HepG2 (cell line): ENCODE measurements around the gene CDR2L. TPM values are rescaled to one million over a fixed set of nuclear protein-coding genes. Genes with fewer than 3 reads are reported as not detected.

Experiments used
- FOSL1 ChIP-seq: sonication (generic); formaldehyde crosslinking; IDR thresholded peaks from 2 replicates; pipeline ENCODE4 v1.9.0; 2021; ENCODE audit warnings: missing genetic modification reagents, borderline replicate concordance
- HNRNPLL ChIP-seq: fragments of 200-400 bp; formaldehyde crosslinking; IDR thresholded peaks from 2 replicates; pipeline ENCODE4 v1.6.1; 2017; ENCODE audit warnings: mild to moderate bottlenecking, low read depth, low read length; ENCODE audit not compliant: poor library complexity, severe bottlenecking
- MAFG ChIP-seq: sonication (generic); formaldehyde crosslinking; IDR thresholded peaks from 2 replicates; pipeline ENCODE4 v1.5.1; 2020; ENCODE audit warnings: mild to moderate bottlenecking, missing genetic modification reagents
- MTA1 ChIP-seq: sonication (generic); formaldehyde crosslinking; IDR thresholded peaks from 2 replicates; pipeline ENCODE4 v1.4.0; 2020; ENCODE audit warnings: missing genetic modification reagents, mild to moderate bottlenecking, borderline replicate concordance
- SALL2 ChIP-seq: sonication (generic); formaldehyde crosslinking; IDR thresholded peaks from 2 replicates; pipeline ENCODE4 v1.8.1; 2023; ENCODE audit warnings: mild to moderate bottlenecking, missing genetic modification reagents, inconsistent platforms
- SMARCC2 ChIP-seq: fragments of 450-650 bp; IDR thresholded peaks from 2 replicates; pipeline ENCODE4 v1.6.1; 2017; ENCODE audit warnings: antibody characterized with exemption, mild to moderate bottlenecking
- ZC3H13 ChIP-seq: sonication (generic); formaldehyde crosslinking; IDR thresholded peaks from 2 replicates; pipeline ENCODE4 v1.8.1; 2023; ENCODE audit warnings: mild to moderate bottlenecking, missing genetic modification reagents, moderate library complexity
- ZC3H4 ChIP-seq: sonication (generic); formaldehyde crosslinking; IDR thresholded peaks from 2 replicates; pipeline ENCODE4 v1.4.0; 2020; ENCODE audit warnings: missing genetic modification reagents, borderline replicate concordance
- ZNF256 ChIP-seq: sonication (generic); formaldehyde crosslinking; conservative IDR thresholded peaks from 2 replicates; pipeline ENCODE4 v1.4.0; 2020; ENCODE audit warnings: missing genetic modification reagents
- polyA plus RNA-seq, 8 experiments: library from polyadenylated mRNA; depleted of rRNA in 3 of 8; stranded (reverse) in 7 of 8; unstranded in 1 of 8; fragments of >200 nt; fragmentation: Illumina TruSeq in 4 of 8; extraction: Trizol in 4 of 8; gene quantifications; 2 replicates each; pipeline versions ENCODE4 v1.2.1 to v1.2.3, GENCODE V29; 2011 to 2016; ENCODE audit warnings: low read depth in 4 of 8, missing spikeins in 1 of 8, mixed read lengths in 1 of 8; ENCODE audit not compliant: insufficient read depth in 1 of 8
- total RNA-seq, 5 experiments: library from RNA; depleted of rRNA; stranded (reverse); fragments of >200 nt; fragmentation: Illumina TruSeq; extraction: Trizol; gene quantifications; 2 replicates each; pipeline ENCODE4 v1.2.3, GENCODE V29; 2016; ENCODE audit warnings: low read depth in 1 of 5
- TF ChIP-seq, protein P1 (sequence below): sonication (generic); formaldehyde crosslinking; conservative IDR thresholded peaks from 2 replicates; pipeline ENCODE4 v1.8.0; 2022; ENCODE audit warnings: mild to moderate bottlenecking, moderate library complexity, missing genetic modification reagents
- TF ChIP-seq, protein P2 (sequence below): sonication (generic); formaldehyde crosslinking; IDR thresholded peaks from 2 replicates; pipeline ENCODE4 v1.5.0; 2020; ENCODE audit warnings: mild to moderate bottlenecking, missing genetic modification reagents
- TF ChIP-seq, protein P3 (sequence below): sonication (generic); formaldehyde crosslinking; IDR thresholded peaks from 2 replicates; pipeline ENCODE4 v1.5.1; 2020; ENCODE audit warnings: mild to moderate bottlenecking, moderate library complexity, missing genetic modification reagents
- TF ChIP-seq, protein P4 (sequence below): sonication (generic); formaldehyde crosslinking; IDR thresholded peaks from 2 replicates; pipeline ENCODE4 v1.8.0; 2022; ENCODE audit warnings: low read depth, missing genetic modification reagents
- TF ChIP-seq, protein P5 (sequence below): sonication (generic); formaldehyde crosslinking; IDR thresholded peaks from 2 replicates; pipeline ENCODE4 v1.8.1; 2023; ENCODE audit warnings: mild to moderate bottlenecking, missing genetic modification reagents
- TF ChIP-seq, protein P6 (sequence below): sonication (generic); formaldehyde crosslinking; IDR thresholded peaks from 2 replicates; pipeline ENCODE4 v1.5.0; 2020; ENCODE audit warnings: missing genetic modification reagents

The CDR2L gene
- total and polyA plus RNA-seq, 2 of the 13 experiments (the other 11 are each of a cell fraction or from before 2014, with no cell fraction given): 1.9 to 2.1 TPM

DNA sequence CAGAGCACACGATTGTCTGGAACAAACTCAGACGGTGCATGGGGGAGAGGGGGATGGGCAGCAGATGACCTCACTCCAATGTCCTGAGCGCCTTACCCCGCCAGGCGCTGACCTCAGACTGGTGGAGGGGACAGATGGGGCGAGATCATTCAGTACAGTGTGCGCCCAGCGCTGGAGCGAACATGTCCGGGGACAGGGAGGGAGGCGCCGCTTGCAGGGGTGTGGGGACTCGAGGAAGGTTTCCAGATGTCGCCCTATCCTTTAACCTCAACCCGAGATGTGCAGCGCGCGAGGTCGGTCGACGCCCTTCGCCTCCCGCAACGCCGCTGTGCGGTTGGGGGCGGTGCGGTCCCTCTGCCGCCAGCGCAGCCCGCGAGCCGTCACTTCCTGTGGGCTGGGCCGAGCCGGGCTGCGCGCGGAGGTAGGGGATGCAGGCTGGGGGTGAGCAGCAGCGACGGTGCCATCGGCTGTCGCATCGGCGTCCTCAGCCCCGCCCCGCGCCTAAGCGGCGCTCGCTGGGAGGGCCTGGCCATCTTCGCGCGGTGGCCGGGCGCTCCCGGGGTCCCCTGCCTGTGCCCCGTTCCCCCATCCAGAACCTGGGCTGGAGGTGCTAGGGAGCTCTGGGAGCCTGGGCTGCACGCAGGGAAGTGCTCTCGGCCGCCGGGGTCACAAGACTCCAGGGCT is 5.3 kb upstream of the CDR2L start (continued):
- TF ChIP-seq, protein P1, sequence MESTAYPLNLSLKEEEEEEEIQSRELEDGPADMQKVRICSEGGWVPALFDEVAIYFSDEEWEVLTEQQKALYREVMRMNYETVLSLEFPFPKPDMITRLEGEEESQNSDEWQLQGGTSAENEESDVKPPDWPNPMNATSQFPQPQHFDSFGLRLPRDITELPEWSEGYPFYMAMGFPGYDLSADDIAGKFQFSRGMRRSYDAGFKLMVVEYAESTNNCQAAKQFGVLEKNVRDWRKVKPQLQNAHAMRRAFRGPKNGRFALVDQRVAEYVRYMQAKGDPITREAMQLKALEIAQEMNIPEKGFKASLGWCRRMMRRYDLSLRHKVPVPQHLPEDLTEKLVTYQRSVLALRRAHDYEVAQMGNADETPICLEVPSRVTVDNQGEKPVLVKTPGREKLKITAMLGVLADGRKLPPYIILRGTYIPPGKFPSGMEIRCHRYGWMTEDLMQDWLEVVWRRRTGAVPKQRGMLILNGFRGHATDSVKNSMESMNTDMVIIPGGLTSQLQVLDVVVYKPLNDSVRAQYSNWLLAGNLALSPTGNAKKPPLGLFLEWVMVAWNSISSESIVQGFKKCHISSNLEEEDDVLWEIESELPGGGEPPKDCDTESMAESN (CRISPR knock-in tag): peak; percentile 78
- TF ChIP-seq SALL2 (CRISPR knock-in tag) (peak; percentile 92), FOSL1 (CRISPR knock-in tag) (no peak), ZC3H4 (CRISPR knock-in tag) (0 out of 2 replicates have a peak, but pooled peaks have one; percentile 35), HNRNPLL (peak; percentile 80), SMARCC2 (no peak), MAFG (CRISPR knock-in tag) (no peak), ZC3H13 (peak; percentile 66; the same call in 1 of the 2 replicates), MTA1 (peak; percentile 90), ZNF256 (CRISPR knock-in tag) (no peak)
- TF ChIP-seq, protein P2, sequence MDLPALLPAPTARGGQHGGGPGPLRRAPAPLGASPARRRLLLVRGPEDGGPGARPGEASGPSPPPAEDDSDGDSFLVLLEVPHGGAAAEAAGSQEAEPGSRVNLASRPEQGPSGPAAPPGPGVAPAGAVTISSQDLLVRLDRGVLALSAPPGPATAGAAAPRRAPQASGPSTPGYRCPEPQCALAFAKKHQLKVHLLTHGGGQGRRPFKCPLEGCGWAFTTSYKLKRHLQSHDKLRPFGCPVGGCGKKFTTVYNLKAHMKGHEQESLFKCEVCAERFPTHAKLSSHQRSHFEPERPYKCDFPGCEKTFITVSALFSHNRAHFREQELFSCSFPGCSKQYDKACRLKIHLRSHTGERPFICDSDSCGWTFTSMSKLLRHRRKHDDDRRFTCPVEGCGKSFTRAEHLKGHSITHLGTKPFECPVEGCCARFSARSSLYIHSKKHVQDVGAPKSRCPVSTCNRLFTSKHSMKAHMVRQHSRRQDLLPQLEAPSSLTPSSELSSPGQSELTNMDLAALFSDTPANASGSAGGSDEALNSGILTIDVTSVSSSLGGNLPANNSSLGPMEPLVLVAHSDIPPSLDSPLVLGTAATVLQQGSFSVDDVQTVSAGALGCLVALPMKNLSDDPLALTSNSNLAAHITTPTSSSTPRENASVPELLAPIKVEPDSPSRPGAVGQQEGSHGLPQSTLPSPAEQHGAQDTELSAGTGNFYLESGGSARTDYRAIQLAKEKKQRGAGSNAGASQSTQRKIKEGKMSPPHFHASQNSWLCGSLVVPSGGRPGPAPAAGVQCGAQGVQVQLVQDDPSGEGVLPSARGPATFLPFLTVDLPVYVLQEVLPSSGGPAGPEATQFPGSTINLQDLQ (CRISPR knock-in tag): peak; percentile 94
- TF ChIP-seq, protein P3, sequence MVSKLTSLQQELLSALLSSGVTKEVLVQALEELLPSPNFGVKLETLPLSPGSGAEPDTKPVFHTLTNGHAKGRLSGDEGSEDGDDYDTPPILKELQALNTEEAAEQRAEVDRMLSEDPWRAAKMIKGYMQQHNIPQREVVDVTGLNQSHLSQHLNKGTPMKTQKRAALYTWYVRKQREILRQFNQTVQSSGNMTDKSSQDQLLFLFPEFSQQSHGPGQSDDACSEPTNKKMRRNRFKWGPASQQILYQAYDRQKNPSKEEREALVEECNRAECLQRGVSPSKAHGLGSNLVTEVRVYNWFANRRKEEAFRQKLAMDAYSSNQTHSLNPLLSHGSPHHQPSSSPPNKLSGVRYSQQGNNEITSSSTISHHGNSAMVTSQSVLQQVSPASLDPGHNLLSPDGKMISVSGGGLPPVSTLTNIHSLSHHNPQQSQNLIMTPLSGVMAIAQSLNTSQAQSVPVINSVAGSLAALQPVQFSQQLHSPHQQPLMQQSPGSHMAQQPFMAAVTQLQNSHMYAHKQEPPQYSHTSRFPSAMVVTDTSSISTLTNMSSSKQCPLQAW (CRISPR knock-in tag): peak; percentile 28; the same call in 1 of the 2 replicates
- TF ChIP-seq, protein P4, sequence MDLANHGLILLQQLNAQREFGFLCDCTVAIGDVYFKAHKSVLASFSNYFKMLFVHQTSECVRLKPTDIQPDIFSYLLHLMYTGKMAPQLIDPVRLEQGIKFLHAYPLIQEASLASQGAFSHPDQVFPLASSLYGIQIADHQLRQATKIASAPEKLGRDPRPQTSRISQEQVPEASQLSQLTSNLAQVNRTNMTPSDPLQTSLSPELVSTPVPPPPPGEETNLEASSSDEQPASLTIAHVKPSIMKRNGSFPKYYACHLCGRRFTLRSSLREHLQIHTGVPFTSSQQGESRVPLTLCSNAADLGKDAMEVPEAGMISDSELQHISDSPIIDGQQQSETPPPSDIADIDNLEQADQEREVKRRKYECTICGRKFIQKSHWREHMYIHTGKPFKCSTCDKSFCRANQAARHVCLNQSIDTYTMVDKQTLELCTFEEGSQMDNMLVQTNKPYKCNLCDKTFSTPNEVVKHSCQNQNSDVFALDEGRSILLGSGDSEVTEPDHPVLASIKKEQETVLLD: 0 out of 2 replicates have a peak, but pooled peaks have one; percentile 35
- TF ChIP-seq, protein P5, sequence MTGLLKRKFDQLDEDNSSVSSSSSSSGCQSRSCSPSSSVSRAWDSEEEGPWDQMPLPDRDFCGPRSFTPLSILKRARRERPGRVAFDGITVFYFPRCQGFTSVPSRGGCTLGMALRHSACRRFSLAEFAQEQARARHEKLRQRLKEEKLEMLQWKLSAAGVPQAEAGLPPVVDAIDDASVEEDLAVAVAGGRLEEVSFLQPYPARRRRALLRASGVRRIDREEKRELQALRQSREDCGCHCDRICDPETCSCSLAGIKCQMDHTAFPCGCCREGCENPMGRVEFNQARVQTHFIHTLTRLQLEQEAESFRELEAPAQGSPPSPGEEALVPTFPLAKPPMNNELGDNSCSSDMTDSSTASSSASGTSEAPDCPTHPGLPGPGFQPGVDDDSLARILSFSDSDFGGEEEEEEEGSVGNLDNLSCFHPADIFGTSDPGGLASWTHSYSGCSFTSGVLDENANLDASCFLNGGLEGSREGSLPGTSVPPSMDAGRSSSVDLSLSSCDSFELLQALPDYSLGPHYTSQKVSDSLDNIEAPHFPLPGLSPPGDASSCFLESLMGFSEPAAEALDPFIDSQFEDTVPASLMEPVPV (CRISPR knock-in tag): peak; percentile 96
- TF ChIP-seq, protein P6, sequence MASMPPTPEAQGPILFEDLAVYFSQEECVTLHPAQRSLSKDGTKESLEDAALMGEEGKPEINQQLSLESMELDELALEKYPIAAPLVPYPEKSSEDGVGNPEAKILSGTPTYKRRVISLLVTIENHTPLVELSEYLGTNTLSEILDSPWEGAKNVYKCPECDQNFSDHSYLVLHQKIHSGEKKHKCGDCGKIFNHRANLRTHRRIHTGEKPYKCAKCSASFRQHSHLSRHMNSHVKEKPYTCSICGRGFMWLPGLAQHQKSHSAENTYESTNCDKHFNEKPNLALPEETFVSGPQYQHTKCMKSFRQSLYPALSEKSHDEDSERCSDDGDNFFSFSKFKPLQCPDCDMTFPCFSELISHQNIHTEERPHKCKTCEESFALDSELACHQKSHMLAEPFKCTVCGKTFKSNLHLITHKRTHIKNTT (CRISPR knock-in tag): no peak
